K562 (cell line): ENCODE measurements around the gene JAG2. TPM values are rescaled to one million over a fixed set of nuclear protein-coding genes. Genes with fewer than 3 reads are reported as not detected.
A peak's percentile ranks its signal among the peaks of the same experiment; 100 is the strongest.

ENCODE experiments used
- CBFA2T2 ChIP-seq: fragments of 450-650 bp; conservative IDR thresholded peaks from 2 replicates; pipeline ENCODE4 v1.6.1; 2017; ENCODE audit warnings: mild to moderate bottlenecking
- CCAR2 ChIP-seq: fragments of 200-400 bp; formaldehyde crosslinking; IDR thresholded peaks from 2 replicates; pipeline ENCODE4 v1.6.1; 2017; ENCODE audit warnings: mild to moderate bottlenecking, low read depth, low read length
- DPF2 ChIP-seq: fragments of 450-650 bp; IDR thresholded peaks from 2 replicates; pipeline ENCODE4 v1.6.1; 2016
- NFYB ChIP-seq: IDR thresholded peaks from 2 replicates; pipeline ENCODE4 v1.6.1; 2011; ENCODE audit warnings: mild to moderate bottlenecking, moderate library complexity; ENCODE audit not compliant: insufficient read length; ENCODE audit errors: extremely low read depth
- SOX6 ChIP-seq: fragments of 450-650 bp; IDR thresholded peaks from 2 replicates; pipeline ENCODE4 v1.6.1; 2014; ENCODE audit warnings: mild to moderate bottlenecking
- YY1 ChIP-seq, 3 experiments: IDR thresholded peaks; 2 replicates each; pipeline ENCODE4 v1.6.1; 2011; ENCODE audit warnings: low read length in 2 of 3, mild to moderate bottlenecking in 2 of 3, moderate library complexity in 2 of 3, borderline replicate concordance in 1 of 3, control low read depth in 1 of 3, low read depth in 1 of 3; ENCODE audit not compliant: insufficient read depth in 3 of 3, insufficient replicate concordance in 2 of 3, control insufficient read depth in 1 of 3, insufficient read length in 1 of 3; ENCODE audit errors: extremely low read depth in 1 of 3
- ZNF551 ChIP-seq: fragments of 250-450 bp; sonication (Bioruptor Pico); IDR thresholded peaks from 2 replicates; pipeline ENCODE4 v1.5.0; 2021; ENCODE audit warnings: mild to moderate bottlenecking, moderate library complexity
- ZNF592 ChIP-seq: fragments of 450-650 bp; IDR thresholded peaks from 2 replicates; pipeline ENCODE4 v1.6.1; 2017; ENCODE audit warnings: antibody characterized with exemption, mild to moderate bottlenecking
- polyA plus RNA-seq, 8 experiments: library from polyadenylated mRNA; depleted of rRNA in 4 of 8; stranded (reverse) in 5 of 8; unstranded in 3 of 8; fragments of >200 nt; fragmentation: Nextera tagmentation in 2 of 8; fragmentation: Illumina TruSeq in 1 of 8; extraction: Ambion mirVana in 2 of 8; extraction: Trizol in 1 of 8; gene quantifications; 2 replicates each; pipeline versions ENCODE4 v1.2.1 to v1.2.3, GENCODE V29; 2011 to 2014; ENCODE audit warnings: inconsistent platforms in 1 of 8, missing spikeins in 1 of 8
- total RNA-seq, 7 experiments: library from RNA; depleted of rRNA in 6 of 7; stranded (reverse); fragments of >200 nt in 6 of 7; fragmentation: Illumina TruSeq in 2 of 7; extraction: Trizol in 2 of 7; gene quantifications; 2 replicates each; pipeline versions ENCODE4 v1.2.1 to v1.2.3, GENCODE V29; 2011 to 2021; ENCODE audit warnings: low replicate concordance in 1 of 7
- TF ChIP-seq, protein P1 (sequence below), 2 experiments: IDR thresholded peaks; 2 replicates each; pipeline ENCODE4 v1.6.1; 2012; ENCODE audit warnings: improper control_type of control experiment in 2 of 2, low read depth in 2 of 2, low read length in 2 of 2, borderline replicate concordance in 1 of 2
- TF ChIP-seq, protein P2 (sequence below): fragments of 450-650 bp; IDR thresholded peaks from 2 replicates; pipeline ENCODE4 v1.6.1; 2018; ENCODE audit not compliant: partially characterized antibody
- TF ChIP-seq, protein P3 (sequence below): fragments of 250-450 bp; sonication (Bioruptor Pico); IDR thresholded peaks from 2 replicates; pipeline ENCODE4 v1.4.0; 2020

The JAG2 gene
- total and polyA plus RNA-seq, 9 of the 15 experiments (the other 6 are each of a cell fraction or from before 2014, with no cell fraction given): 0.25 to 48.4 (median 8.6) TPM

GRCh38 chr14:105199093-105199492, 30.5 kb upstream of the JAG2 start (continued):
- TF ChIP-seq, protein P1, sequence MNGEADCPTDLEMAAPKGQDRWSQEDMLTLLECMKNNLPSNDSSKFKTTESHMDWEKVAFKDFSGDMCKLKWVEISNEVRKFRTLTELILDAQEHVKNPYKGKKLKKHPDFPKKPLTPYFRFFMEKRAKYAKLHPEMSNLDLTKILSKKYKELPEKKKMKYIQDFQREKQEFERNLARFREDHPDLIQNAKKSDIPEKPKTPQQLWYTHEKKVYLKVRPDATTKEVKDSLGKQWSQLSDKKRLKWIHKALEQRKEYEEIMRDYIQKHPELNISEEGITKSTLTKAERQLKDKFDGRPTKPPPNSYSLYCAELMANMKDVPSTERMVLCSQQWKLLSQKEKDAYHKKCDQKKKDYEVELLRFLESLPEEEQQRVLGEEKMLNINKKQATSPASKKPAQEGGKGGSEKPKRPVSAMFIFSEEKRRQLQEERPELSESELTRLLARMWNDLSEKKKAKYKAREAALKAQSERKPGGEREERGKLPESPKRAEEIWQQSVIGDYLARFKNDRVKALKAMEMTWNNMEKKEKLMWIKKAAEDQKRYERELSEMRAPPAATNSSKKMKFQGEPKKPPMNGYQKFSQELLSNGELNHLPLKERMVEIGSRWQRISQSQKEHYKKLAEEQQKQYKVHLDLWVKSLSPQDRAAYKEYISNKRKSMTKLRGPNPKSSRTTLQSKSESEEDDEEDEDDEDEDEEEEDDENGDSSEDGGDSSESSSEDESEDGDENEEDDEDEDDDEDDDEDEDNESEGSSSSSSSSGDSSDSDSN (IDR thresholded peaks at IDR 0.05; ENCODE audit: borderline replicate concordance in 1 of 2, low read depth in 2 of 2, low read length in 2 of 2): no peak
- TF ChIP-seq YY1 (IDR thresholded peaks at IDR 0.05; ENCODE audit: borderline replicate concordance in 1 of 3, control insufficient read depth in 1 of 3, extremely low read depth in 1 of 3, insufficient read depth in 3 of 3, insufficient read length in 1 of 3, insufficient replicate concordance in 2 of 3, low read depth in 1 of 3, low read length in 2 of 3) (peak in 2 of 3 experiments; percentile 17 to 38), DPF2 (0 out of 2 replicates have a peak, but pooled peaks have one; percentile 19), ZNF551 (CRISPR knock-in tag) (no peak), CBFA2T2 (no peak), NFYB (no peak), ZNF592 (no peak), SOX6 (no peak), CCAR2 (no peak)
- TF ChIP-seq, protein P2, sequence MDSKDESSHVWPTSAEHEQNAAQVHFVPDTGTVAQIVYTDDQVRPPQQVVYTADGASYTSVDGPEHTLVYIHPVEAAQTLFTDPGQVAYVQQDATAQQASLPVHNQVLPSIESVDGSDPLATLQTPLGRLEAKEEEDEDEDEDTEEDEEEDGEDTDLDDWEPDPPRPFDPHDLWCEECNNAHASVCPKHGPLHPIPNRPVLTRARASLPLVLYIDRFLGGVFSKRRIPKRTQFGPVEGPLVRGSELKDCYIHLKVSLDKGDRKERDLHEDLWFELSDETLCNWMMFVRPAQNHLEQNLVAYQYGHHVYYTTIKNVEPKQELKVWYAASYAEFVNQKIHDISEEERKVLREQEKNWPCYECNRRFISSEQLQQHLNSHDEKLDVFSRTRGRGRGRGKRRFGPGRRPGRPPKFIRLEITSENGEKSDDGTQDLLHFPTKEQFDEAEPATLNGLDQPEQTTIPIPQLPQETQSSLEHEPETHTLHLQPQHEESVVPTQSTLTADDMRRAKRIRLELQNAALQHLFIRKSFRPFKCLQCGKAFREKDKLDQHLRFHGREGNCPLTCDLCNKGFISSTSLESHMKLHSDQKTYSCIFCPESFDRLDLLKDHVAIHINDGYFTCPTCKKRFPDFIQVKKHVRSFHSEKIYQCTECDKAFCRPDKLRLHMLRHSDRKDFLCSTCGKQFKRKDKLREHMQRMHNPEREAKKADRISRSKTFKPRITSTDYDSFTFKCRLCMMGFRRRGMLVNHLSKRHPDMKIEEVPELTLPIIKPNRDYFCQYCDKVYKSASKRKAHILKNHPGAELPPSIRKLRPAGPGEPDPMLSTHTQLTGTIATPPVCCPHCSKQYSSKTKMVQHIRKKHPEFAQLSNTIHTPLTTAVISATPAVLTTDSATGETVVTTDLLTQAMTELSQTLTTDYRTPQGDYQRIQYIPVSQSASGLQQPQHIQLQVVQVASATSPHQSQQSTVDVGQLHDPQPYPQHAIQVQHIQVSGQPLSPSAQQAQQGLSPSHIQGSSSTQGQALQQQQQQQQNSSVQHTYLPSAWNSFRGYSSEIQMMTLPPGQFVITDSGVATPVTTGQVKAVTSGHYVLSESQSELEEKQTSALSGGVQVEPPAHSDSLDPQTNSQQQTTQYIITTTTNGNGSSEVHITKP: no peak
- TF ChIP-seq, protein P3, sequence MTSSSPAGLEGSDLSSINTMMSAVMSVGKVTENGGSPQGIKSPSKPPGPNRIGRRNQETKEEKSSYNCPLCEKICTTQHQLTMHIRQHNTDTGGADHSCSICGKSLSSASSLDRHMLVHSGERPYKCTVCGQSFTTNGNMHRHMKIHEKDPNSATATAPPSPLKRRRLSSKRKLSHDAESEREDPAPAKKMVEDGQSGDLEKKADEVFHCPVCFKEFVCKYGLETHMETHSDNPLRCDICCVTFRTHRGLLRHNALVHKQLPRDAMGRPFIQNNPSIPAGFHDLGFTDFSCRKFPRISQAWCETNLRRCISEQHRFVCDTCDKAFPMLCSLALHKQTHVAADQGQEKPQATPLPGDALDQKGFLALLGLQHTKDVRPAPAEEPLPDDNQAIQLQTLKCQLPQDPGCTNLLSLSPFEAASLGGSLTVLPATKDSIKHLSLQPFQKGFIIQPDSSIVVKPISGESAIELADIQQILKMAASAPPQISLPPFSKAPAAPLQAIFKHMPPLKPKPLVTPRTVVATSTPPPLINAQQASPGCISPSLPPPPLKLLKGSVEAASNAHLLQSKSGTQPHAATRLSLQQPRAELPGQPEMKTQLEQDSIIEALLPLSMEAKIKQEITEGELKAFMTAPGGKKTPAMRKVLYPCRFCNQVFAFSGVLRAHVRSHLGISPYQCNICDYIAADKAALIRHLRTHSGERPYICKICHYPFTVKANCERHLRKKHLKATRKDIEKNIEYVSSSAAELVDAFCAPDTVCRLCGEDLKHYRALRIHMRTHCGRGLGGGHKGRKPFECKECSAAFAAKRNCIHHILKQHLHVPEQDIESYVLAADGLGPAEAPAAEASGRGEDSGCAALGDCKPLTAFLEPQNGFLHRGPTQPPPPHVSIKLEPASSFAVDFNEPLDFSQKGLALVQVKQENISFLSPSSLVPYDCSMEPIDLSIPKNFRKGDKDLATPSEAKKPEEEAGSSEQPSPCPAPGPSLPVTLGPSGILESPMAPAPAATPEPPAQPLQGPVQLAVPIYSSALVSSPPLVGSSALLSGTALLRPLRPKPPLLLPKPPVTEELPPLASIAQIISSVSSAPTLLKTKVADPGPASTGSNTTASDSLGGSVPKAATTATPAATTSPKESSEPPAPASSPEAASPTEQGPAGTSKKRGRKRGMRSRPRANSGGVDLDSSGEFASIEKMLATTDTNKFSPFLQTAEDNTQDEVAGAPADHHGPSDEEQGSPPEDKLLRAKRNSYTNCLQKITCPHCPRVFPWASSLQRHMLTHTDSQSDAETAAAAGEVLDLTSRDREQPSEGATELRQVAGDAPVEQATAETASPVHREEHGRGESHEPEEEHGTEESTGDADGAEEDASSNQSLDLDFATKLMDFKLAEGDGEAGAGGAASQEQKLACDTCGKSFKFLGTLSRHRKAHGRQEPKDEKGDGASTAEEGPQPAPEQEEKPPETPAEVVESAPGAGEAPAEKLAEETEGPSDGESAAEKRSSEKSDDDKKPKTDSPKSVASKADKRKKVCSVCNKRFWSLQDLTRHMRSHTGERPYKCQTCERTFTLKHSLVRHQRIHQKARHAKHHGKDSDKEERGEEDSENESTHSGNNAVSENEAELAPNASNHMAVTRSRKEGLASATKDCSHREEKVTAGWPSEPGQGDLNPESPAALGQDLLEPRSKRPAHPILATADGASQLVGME (CRISPR knock-in tag): no peak
